ENCODE measurements around the gene ARPC4.

The ARPC4 gene

DNA sequence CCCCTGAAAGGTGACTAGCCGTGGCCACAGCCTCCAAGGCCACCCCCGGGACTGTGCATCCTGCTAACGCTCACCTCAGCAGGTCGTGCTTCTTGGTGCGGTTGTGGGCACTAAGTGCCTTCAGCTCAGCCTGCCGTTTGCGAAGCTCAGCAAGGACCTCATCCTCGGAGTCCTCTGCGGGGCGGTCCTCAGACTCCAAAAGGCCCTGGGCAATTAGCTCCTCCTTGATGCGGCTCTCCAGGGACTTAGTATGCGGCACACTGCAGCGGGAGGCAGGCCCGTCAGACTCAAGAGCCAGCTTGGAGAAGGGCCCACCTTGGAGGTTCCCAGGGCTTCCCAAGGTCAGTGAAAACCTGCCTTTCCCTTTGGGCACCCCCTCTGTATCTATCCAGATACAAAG lies 8.9 kb upstream of the ARPC4 start:
- no peak for DNase-seq (ENCODE audit: low read depth)
- TF ChIP-seq POLR2A (IDR thresholded peaks at IDR 0.05; ENCODE audit: extremely low read depth, insufficient read length) (no peak), MYC (IDR thresholded peaks at IDR 0.05; ENCODE audit: low read depth, low read length) (no peak)
- TF ChIP-seq, protein P1, sequence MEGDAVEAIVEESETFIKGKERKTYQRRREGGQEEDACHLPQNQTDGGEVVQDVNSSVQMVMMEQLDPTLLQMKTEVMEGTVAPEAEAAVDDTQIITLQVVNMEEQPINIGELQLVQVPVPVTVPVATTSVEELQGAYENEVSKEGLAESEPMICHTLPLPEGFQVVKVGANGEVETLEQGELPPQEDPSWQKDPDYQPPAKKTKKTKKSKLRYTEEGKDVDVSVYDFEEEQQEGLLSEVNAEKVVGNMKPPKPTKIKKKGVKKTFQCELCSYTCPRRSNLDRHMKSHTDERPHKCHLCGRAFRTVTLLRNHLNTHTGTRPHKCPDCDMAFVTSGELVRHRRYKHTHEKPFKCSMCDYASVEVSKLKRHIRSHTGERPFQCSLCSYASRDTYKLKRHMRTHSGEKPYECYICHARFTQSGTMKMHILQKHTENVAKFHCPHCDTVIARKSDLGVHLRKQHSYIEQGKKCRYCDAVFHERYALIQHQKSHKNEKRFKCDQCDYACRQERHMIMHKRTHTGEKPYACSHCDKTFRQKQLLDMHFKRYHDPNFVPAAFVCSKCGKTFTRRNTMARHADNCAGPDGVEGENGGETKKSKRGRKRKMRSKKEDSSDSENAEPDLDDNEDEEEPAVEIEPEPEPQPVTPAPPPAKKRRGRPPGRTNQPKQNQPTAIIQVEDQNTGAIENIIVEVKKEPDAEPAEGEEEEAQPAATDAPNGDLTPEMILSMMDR (IDR thresholded peaks at IDR 0.05; ENCODE audit: low read depth, low read length), result no peak
- no peak overlapping the region for H3K4me3 ChIP-seq (ENCODE audit: low read depth, low read length)

DNA sequence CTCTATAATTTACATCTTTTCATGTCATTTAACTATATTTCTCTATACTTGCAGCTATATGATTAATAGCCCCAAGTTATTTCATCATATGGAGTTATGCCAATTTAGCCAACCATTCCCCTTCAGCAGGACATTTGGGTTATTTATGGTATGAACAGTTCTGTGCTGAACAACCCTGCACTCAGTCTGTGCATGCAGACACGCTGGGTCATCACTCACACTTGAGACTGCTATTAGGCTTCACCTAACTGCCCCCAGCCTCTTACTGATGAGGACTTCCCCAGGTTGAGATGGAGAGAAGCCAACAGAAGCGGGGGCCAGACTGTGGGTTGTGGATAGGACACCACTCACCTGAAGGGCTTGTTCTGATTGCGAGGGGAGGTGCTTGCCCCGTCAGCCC lies 7.9 kb upstream of the ARPC4 start:
- DNase-seq (ENCODE audit: low read depth), result no peak
- TF ChIP-seq POLR2A (IDR thresholded peaks at IDR 0.05; ENCODE audit: extremely low read depth, insufficient read length), result no peak
- TF ChIP-seq, protein P2, sequence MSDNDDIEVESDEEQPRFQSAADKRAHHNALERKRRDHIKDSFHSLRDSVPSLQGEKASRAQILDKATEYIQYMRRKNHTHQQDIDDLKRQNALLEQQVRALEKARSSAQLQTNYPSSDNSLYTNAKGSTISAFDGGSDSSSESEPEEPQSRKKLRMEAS (IDR thresholded peaks at IDR 0.05; ENCODE audit: low read depth, low read length), result no peak
- TF ChIP-seq, protein P1 (IDR thresholded peaks at IDR 0.05; ENCODE audit: low read depth, low read length), result no peak
- no peak for TF ChIP-seq MYC (IDR thresholded peaks at IDR 0.05; ENCODE audit: low read depth, low read length)
- no peak overlapping the region for H3K4me3 ChIP-seq (ENCODE audit: low read depth, low read length)

DNA sequence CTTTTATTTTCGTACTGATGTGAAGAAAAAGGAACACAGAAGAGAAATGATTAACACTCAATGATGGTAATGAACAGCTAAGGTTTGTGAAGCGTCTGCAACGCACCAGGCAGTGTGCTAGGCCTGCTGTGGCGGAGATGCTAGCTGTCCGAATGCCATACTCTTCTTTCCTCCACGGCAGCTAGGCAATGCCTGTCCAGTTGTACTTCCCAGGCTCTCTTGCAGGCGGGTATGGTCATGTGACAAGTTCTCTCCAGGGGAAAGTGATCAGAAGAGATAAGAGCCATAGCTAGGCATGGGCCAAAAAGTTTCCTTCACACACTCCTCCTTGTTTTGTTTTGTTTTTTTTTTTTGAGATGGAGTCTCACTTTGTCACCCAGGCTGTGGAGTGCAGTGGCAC lies 7.3 kb upstream of the ARPC4 start:
- peak; percentile 36 for DNase-seq (ENCODE audit: low read depth)
- TF ChIP-seq MYC (IDR thresholded peaks at IDR 0.05; ENCODE audit: low read depth, low read length) (no peak), POLR2A (IDR thresholded peaks at IDR 0.05; ENCODE audit: extremely low read depth, insufficient read length) (no peak)
- TF ChIP-seq, protein P1 (IDR thresholded peaks at IDR 0.05; ENCODE audit: low read depth, low read length), result no peak
- TF ChIP-seq, protein P2 (IDR thresholded peaks at IDR 0.05; ENCODE audit: low read depth, low read length), result no peak
- no peak overlapping the region for H3K4me3 ChIP-seq (ENCODE audit: low read depth, low read length)

DNA sequence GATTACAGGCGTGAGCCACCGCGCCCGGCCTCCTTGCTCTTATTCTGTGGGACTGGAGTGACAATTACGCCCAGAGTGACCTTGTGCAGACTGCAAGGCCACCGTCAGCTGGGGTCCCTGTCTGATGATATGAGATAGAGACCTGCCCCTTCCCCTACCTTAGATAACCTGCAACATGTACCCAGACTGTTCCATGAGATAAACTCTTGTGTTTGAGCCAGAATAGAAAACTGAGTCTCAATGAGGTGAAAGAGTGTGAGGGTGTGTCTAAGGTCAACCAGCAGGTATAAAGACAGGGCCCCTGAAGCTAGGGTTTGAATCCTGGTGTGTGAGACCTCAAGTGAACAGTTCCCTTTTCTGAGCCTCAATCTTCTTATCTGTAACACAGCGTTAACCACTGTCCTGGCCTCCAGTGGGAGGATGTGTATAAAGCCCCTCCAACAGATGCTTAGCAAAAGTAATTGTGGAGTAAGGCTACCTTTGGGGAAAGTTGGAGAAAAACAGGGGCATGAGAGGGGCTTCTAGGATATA lies 6.6 kb upstream of the ARPC4 start:
- DNase-seq (ENCODE audit: low read depth), result peak; percentile 55
- TF ChIP-seq, protein P2 (IDR thresholded peaks at IDR 0.05; ENCODE audit: low read depth, low read length), result no peak
- TF ChIP-seq, protein P1 (IDR thresholded peaks at IDR 0.05; ENCODE audit: low read depth, low read length), result no peak
- TF ChIP-seq MYC (IDR thresholded peaks at IDR 0.05; ENCODE audit: low read depth, low read length) (no peak), POLR2A (IDR thresholded peaks at IDR 0.05; ENCODE audit: extremely low read depth, insufficient read length) (no peak)
- H3K4me3 ChIP-seq (ENCODE audit: low read depth, low read length), result no peak overlapping the region

DNA sequence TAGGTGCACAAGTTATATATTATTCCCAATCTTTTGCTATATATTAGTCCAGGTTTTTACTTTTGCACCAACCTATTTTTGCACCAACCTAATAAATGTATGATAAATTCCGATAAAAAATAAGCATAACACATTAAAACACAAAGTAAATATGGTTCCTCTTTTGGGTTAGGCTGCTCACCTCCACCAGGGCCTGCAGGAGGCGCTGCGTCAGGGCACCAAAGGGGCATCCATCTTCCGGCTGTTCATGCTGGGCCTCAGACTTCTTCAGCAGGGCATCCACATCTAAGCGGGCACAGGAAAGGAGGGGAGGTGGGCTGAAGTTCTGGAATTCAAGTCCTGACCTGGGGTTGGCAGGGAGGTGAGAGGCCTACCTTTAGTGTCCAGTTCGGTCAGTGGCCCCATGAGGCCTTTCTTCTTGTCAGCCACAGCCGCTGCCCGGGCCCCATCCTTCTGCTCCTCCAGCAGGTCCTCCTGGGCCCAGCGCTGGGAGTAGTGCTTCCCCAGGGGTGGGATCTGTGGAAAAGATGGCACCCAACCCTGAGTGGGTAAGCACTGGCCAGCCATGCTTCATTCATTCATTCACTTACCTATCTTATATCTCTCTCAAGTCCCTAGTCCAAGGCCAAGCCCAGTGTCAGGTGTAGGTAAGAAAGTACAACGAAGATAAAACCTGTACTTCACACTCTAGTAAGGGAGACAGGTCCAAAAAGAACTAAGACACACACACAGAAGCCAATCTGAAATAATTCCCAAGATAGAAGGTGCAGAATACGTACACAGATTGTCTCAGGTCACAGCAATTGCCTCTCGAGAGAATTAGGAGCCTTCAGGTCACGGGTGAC lies 5.8 kb upstream of the ARPC4 start:
- TF ChIP-seq MYC (IDR thresholded peaks at IDR 0.05; ENCODE audit: low read depth, low read length) (no peak), POLR2A (IDR thresholded peaks at IDR 0.05; ENCODE audit: extremely low read depth, insufficient read length) (no peak)
- TF ChIP-seq, protein P1 (IDR thresholded peaks at IDR 0.05; ENCODE audit: low read depth, low read length), result peak; percentile 76
- TF ChIP-seq, protein P2 (IDR thresholded peaks at IDR 0.05; ENCODE audit: low read depth, low read length), result no peak
- H3K4me3 ChIP-seq (ENCODE audit: low read depth, low read length), result no peak overlapping the region
- peak; percentile 54 for DNase-seq (ENCODE audit: low read depth)
